Gastroesophageal sphincter (tissue), 3 donors: Measurements from ENCODE around the gene GZMM.
A peak's percentile ranks its signal among the peaks of the same experiment; 100 is the strongest.

Experiments used
- POLR2A ChIP-seq, 2 donors: fragments of 450-650 bp; IDR thresholded peaks; one replicate each; pipeline ENCODE4 v1.6.1; 2017; ENCODE audit warnings: antibody characterized with exemption in 2 of 2, mild to moderate bottlenecking in 2 of 2, moderate library complexity in 1 of 2
- POLR2AphosphoS5 ChIP-seq: sonication (generic); formaldehyde crosslinking; IDR thresholded peaks from one replicate; pipeline ENCODE4 v1.6.1; 2017; ENCODE audit warnings: antibody characterized with exemption
- TF ChIP-seq, protein P1 (sequence below), 4 experiments: fragments of 200-600 bp in 2 of 4; fragments of 450-650 bp in 2 of 4; sonication (generic) in 1 of 4; IDR thresholded peaks; one replicate each; pipeline ENCODE4 v1.5.1; 2017 to 2019; ENCODE audit warnings: antibody characterized with exemption in 4 of 4, mild to moderate bottlenecking in 2 of 4, moderate library complexity in 2 of 4

DNA sequence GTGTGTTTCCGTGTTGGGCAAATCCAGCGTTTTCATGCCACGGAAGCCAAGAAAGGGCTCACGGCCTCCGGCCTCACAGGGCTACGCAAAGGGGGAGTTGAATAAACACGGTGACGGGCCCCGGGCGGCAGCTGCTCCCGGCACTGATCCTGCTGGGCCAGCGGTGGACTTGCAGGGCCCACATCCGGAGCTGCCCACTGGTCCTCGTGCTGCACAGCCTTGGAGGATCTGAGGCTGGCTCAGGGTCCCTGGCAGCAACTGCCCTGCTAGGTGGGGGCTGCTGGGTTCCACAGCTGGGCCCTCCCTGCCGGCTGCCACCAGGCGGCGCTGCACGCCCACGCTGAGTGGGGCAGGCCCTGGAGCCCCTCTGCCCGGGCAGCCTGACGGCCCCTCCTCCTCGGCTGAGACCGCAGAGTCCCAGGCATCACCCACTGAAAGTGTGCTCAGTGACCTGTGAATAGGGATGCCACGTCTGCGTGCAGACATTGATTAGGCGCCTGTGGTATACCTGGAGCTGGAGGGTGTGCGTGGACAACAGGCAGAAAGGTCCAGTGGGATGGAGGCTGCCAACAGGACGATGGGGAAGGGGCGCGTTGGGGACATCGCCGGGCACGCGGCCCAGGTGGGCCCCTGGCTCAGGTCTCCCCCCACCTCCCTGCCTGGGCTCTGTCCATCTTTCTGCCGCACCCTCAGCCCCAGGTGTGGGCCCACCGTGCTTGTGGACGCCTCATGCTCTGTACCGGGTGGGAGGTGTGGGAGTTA, 40.6 kb downstream of the GZMM start:
- TF ChIP-seq POLR2A (IDR thresholded peaks at IDR 0.05) (no peak), POLR2AphosphoS5 (no peak)
- TF ChIP-seq, protein P1, sequence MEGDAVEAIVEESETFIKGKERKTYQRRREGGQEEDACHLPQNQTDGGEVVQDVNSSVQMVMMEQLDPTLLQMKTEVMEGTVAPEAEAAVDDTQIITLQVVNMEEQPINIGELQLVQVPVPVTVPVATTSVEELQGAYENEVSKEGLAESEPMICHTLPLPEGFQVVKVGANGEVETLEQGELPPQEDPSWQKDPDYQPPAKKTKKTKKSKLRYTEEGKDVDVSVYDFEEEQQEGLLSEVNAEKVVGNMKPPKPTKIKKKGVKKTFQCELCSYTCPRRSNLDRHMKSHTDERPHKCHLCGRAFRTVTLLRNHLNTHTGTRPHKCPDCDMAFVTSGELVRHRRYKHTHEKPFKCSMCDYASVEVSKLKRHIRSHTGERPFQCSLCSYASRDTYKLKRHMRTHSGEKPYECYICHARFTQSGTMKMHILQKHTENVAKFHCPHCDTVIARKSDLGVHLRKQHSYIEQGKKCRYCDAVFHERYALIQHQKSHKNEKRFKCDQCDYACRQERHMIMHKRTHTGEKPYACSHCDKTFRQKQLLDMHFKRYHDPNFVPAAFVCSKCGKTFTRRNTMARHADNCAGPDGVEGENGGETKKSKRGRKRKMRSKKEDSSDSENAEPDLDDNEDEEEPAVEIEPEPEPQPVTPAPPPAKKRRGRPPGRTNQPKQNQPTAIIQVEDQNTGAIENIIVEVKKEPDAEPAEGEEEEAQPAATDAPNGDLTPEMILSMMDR (IDR thresholded peaks at IDR 0.05), result peak in 3 of 4 experiments; percentile 63 to 81 (median 73)
